Esophagus squamous epithelium (tissue), 4 donors: ENCODE measurements around the gene SPANXB1.

ENCODE experiments used
- POLR2A ChIP-seq, 4 donors: fragments of 450-650 bp; IDR thresholded peaks; one replicate each; pipeline ENCODE4 v1.6.1; 2017; ENCODE audit warnings: antibody characterized with exemption in 4 of 4, mild to moderate bottlenecking in 4 of 4, moderate library complexity in 3 of 4
- TF ChIP-seq, protein P1 (sequence below), 6 experiments: fragments of 450-650 bp in 4 of 6; fragments of 200-600 bp in 2 of 6; sonication (generic) in 2 of 6; IDR thresholded peaks; one replicate each; pipeline ENCODE4 v1.5.1; 2016 to 2019; ENCODE audit warnings: antibody characterized with exemption in 6 of 6, mild to moderate bottlenecking in 4 of 6, moderate library complexity in 4 of 6

DNA sequence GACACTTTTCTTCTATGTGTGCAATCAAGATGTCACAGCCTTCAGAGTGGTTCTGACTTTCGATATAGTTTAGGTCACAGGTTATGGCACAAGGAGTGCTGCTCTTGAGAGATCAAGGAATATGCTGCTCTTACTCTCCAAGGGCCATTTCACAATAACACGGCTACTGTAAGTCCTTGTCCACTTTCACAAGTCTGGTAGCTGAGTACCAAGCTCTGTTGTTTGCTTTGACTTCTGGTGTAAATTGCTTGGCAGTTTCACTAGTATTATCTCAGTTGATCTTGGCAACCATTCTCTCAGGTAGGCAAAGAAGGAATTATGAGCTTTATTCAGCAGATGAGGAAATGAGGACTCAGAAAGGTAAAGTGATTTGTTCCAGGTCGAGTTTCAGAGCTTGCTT lies 35.4 kb upstream of the SPANXB1 start:
- TF ChIP-seq, protein P1, sequence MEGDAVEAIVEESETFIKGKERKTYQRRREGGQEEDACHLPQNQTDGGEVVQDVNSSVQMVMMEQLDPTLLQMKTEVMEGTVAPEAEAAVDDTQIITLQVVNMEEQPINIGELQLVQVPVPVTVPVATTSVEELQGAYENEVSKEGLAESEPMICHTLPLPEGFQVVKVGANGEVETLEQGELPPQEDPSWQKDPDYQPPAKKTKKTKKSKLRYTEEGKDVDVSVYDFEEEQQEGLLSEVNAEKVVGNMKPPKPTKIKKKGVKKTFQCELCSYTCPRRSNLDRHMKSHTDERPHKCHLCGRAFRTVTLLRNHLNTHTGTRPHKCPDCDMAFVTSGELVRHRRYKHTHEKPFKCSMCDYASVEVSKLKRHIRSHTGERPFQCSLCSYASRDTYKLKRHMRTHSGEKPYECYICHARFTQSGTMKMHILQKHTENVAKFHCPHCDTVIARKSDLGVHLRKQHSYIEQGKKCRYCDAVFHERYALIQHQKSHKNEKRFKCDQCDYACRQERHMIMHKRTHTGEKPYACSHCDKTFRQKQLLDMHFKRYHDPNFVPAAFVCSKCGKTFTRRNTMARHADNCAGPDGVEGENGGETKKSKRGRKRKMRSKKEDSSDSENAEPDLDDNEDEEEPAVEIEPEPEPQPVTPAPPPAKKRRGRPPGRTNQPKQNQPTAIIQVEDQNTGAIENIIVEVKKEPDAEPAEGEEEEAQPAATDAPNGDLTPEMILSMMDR (IDR thresholded peaks at IDR 0.05), result no peak
- no peak for TF ChIP-seq POLR2A (IDR thresholded peaks at IDR 0.05)
